ENCODE measurements around the gene CD24. TPM values are rescaled to one million over a fixed set of nuclear protein-coding genes. Genes with fewer than 3 reads are reported as not detected.
"Not testable (repeated sequence)": the region's sequence is repeated elsewhere in the genome, so short reads cannot be mapped to it uniquely, and the experiment has no call there.

Gene CD24
- total RNA-seq = 49.3 and 49.4 TPM in 2 replicates

GRCh38 chr6:106974336-106974998 is at the start of gene CD24:
CD24 (minus strand) TSS chr6:106974729; CDS start chr6:106974646, 83 bp downstream.
- H3K27ac Mint-ChIP-seq = peak within 1 kb of the TSS; percentile 85
- peak; percentile 55 for ATAC-seq (ENCODE audit: low read depth)
- CTCF ChIA-PET = interaction anchor here (1.3 kb wide), 1 partner anchor 364 kb away, joined by 8 read pairs; no protein-coding TSS in a partner anchor

GRCh38 chr6:107021446-107022185 is 47.1 kb upstream of the CD24 start:
- ChIA-PET POLR2A (no interaction called here), CTCF (no interaction called here)
- ATAC-seq (ENCODE audit: low read depth) = no peak
- Mint-ChIP-seq H3K4me1 (peaks cover 9% of the 10 kb centered on the region), H3K9me3 (no peaks in the 10 kb centered on the region), H3K4me3 (no peak overlapping the region), H3K27me3 (no peaks in the 10 kb centered on the region), H3K36me3 (ENCODE audit: low read depth) (no peaks in the 10 kb centered on the region), H3K27ac (no peak overlapping the region)
- DNase-seq = no peak
- intact Hi-C loops (cut with micrococcal nuclease) = loop anchor here (10.0 kb wide), 1 partner anchor 803 kb away; the partner anchor contains the start of gene SCML4
- TF ChIP-seq CTCF (IDR thresholded peaks at IDR 0.05) = no peak

More at GRCh38 chr6:106974336-106974998, at the start of gene CD24:
- intact Hi-C loops (cut with micrococcal nuclease) = loop anchor here (1.0 to 10.0 kb wide), 3 partner anchors 142 to 880 kb away; no protein-coding TSS in a partner anchor
- no peak for TF ChIP-seq CTCF (IDR thresholded peaks at IDR 0.05)
- Mint-ChIP-seq H3K27me3 (no peaks in the 10 kb centered on the region), H3K4me3 (peak within 1 kb of the TSS; percentile 93), H3K36me3 (ENCODE audit: low read depth) (peaks cover 21% of the 10 kb centered on the region), H3K4me1 (peaks cover 42% of the 10 kb centered on the region), H3K9me3 (no peaks in the 10 kb centered on the region)
- POLR2A ChIA-PET = interaction anchor here (0.7 to 1.1 kb wide), 10 partner anchors 250 to 462 kb away, joined by 3 to 6 read pairs (median 4); no protein-coding TSS in a partner anchor
- DNase-seq = no peak

GRCh38 chr6:107020239-107020638 is 45.7 kb upstream of the CD24 start:
- no peak for TF ChIP-seq CTCF (IDR thresholded peaks at IDR 0.05)
- DNase-seq (no peak), ATAC-seq (ENCODE audit: low read depth) (no peak)
- H3K36me3 Mint-ChIP-seq (ENCODE audit: low read depth) = no peaks in the 10 kb centered on the region
- H3K27me3 Mint-ChIP-seq = no peaks in the 10 kb centered on the region
- POLR2A ChIA-PET = no interaction called here
- CTCF ChIA-PET = no interaction called here
- H3K4me3 Mint-ChIP-seq = no peak overlapping the region
- no peak overlapping the region for H3K27ac Mint-ChIP-seq
- peaks cover 9% of the 10 kb centered on the region for H3K4me1 Mint-ChIP-seq
- H3K9me3 Mint-ChIP-seq = no peaks in the 10 kb centered on the region
- intact Hi-C loops (cut with micrococcal nuclease) = loop anchor here (10.0 kb wide), 1 partner anchor 805 kb away; the partner anchor contains the start of gene SCML4

DNA sequence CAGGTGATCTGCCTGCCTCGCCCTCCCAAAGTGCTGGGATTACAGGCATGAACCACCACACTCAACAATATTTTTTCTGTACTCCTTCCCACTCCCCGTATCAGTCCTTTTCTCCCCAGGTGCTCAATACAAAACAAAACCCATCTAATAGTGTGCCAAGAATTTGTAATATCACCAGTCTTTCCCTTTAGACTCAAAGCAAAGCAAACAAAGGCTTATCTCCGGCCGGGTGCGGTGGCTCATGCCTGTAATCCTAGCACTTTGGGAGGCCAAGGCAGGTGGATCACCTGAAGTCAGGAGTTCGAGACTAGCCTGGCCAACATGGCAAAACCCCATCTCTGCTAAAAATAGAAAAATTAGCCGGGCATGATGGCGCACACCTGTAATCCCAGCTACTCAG is 45.1 kb upstream of the CD24 start:
- H3K9me3 Mint-ChIP-seq; CTCF ChIA-PET; POLR2A ChIA-PET; DNase-seq; H3K27ac Mint-ChIP-seq; H3K27me3 Mint-ChIP-seq; H3K36me3 Mint-ChIP-seq (ENCODE audit: low read depth); ATAC-seq (ENCODE audit: low read depth); H3K4me1 Mint-ChIP-seq; H3K4me3 Mint-ChIP-seq: not testable (repeated sequence)
- intact Hi-C loops (cut with micrococcal nuclease) = loop anchor here (10.0 kb wide), 1 partner anchor 805 kb away; the partner anchor contains the start of gene SCML4

- Mint-ChIP-seq H3K27ac (no peak overlapping the region), H3K4me3 (no peak overlapping the region), H3K36me3 (ENCODE audit: low read depth) (no peaks in the 10 kb centered on the region), H3K27me3 (peaks cover 2% of the 10 kb centered on the region), H3K4me1 (peaks cover 9% of the 10 kb centered on the region), H3K9me3 (no peaks in the 10 kb centered on the region)
- DNase-seq (no peak), ATAC-seq (ENCODE audit: low read depth) (no peak)
- ChIA-PET CTCF (no interaction called here), POLR2A (no interaction called here)
- intact Hi-C loops (cut with micrococcal nuclease) = no loop called here
- no peak for TF ChIP-seq CTCF (IDR thresholded peaks at IDR 0.05)
These were observed 44.5 kb upstream of the CD24 start for GRCh38 chr6:107019047-107019446.

Data from activated B cell treated with CpG ODN at 0.5 μM for 24 hours (primary cell).